Activated CD4-positive, alpha-beta T cell treated with anti-CD3 and anti-CD28 coated beads, Interleukin-2, amount 50 U/mL, for 4 hours (primary cell): Measurements from ENCODE around the gene ATG12.
"Not testable (repeated sequence)": the region's sequence is repeated elsewhere in the genome, so short reads cannot be mapped to it uniquely, and the experiment has no call there.

ENCODE experiments used
- DNase-seq, 2 experiments: peaks; one replicate each; pipeline ENCODE4 v3.0.0-alpha.2; 2020

The ATG12 gene

DNA sequence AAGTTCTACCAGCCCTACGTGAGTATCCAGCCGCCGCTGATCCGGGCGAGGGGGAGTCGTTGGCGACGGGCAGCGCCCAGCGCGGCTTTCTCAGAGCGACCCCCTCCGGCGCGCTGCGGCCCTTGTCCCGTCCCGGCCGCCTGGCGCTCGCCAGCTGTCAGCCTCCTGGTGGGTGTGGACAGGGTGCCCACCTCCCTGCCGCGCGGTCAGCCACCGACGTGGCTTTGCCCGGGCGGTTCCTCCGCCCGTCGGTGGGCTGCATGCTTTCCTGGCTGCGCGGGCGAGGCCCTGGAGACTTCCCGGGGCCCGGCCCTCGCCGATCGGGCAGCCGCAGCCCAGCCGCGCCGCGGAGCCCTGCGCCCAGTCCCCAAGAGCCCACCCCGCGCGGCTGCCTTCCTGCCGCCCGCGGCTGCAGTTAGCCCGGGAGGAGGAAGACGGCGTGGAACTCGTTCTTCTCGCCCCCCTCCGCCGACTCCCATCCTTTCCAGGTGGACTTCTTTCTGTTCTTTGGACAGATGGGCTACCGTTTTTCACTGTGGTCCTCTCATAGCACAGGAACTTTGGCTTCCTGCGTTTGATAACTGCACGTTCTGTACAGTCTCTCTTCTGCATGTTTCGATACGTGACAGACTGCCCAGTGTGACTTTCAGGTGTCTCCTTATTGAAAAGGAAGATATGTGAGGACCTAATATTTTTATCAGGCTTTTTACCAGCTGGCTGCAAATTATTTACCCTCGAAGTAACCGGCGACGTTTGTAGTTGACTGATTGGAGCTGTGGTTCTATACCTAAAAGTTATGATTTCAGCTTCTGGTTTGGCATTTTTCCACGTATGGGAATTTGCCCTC is 947 bp upstream of the ATG12 start:
- DNase-seq, result no peak

DNA sequence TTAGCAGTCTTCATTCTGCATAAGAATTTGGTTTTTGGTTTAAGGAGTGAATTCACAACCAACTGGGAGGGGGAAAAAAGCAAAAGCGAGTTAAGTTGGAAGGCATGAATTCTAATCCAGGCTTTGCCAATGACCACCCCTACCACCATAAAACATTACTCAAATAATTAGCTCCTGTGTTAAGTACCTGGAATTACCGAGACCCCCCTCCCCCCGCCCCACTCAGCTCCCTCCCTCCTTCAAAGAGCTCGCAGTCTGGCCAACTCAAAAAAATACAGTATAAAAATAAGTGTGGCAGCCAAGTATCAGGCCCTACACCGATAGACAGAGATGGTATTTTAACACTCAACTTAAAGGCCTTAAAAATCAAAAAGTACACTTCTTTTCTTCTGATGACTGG is 492 bp downstream of the ATG12 start:
- no peak for DNase-seq

- no peak for DNase-seq
Measured at GRCh38 chr5:115838885-115839518, 2.4 kb downstream of the ATG12 start.

DNA sequence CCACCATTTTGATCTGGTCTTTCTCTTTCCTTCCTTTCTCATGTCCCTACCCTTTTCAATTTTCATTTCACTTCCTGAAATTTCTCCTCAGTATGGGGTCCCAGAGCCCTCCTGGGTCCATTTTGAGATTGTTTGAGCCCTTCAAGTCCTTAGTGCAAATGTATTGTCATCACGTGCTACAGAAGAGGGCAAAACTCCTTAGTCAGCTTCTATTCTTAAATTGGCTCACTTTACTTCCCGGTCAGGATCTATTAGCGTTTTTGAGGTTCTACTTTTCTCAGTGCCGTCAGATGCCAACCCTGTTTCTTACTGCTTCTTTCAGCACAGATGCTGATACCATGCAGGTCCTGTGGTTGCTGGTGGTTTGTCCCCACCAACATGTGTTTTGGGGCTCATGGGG is 5.9 kb downstream of the ATG12 start:
- DNase-seq, result no peak

GRCh38 chr5:115831163-115831768 is 10.1 kb downstream of the ATG12 start:
- DNase-seq, result no peak

- no peak for DNase-seq
Measured at GRCh38 chr5:115829913-115830312, 11.5 kb downstream of the ATG12 start.

GRCh38 chr5:115825948-115826347 is 15.4 kb downstream of the ATG12 start:
- no peak for DNase-seq

DNA sequence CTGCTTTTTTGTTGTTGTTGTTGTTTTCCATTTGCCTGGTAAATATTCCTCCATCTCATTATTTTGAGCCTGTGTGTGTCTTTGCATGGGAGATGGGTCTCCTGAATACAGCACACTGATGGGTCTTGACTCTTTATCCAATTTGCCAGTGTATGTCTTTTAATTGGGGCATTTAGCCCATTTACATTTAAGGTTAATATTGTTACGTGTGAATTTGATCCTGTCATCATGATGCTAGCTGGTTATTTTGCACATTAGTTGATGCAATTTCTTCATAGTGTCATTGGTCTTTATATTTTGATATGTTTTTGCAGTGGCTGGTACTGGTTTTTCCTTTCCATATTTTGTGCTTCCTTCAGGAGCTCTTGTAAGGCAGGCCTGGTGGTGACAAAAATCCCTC is 16.4 kb downstream of the ATG12 start:
- not testable (repeated sequence) for DNase-seq

GRCh38 chr5:115820846-115821245 is 20.5 kb downstream of the ATG12 start:
- DNase-seq, result no peak

DNA sequence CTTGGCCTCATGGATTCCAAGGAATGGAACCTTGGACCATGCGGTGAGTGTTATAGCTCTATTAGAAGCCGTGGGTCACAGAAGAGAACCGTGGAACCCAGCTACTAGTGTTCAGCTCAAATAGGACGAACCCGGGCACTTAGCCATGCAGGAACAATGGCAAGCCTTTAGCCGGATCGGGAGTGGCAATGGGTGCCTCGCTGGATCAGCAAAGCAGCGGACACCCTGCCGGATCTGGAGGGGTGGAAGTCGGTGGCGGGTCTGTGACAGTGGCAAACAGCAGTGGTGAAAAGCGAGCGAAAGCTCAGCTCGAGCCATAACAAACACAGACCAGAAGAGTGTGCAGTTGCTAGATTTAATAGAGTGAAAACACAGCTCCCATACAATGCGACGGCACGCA is 22.5 kb downstream of the ATG12 start:
- DNase-seq, result no peak

- no peak for DNase-seq
Measured at GRCh38 chr5:115817386-115817785, 24.0 kb downstream of the ATG12 start.

DNA sequence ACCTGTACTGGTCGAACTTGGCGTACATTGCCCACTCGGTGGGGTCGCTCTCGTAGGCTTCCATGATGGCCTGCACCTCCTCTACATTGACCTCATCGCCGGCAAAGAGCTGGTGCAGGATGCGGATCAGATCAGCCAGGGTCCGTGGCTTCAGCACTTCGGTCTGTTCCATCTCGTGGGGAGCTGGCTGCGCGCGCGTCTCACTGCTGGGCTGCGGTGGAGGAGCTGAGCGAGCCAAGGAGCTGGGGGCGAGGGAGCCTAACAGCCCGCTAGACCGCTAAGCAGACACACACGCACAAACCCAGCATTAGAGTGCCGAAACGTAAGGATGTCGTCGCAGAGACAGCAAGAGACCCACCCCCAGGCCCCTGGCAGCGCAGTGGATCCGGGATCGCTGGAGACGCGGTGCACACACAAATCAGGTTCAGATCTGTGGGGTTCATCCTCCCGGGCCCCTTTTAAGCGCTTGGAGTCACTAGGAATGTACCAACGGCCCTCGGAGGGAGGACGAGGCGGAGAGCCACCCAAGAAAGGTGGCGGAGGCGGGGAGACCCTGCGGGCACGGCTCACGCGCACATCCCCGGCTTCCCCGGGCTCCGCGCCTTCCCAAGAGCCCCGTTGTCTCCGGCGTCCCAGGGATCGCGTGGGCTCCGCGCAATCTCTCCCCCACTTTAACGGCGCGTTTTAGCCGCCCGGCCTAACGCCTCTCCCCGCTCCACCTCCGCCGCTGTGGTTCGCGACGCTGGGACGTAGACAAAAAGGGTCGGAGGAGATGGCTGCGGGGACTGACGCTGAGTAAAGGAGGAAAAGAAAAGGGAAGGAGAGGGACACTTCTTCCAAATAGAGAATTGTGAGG is 24.9 kb downstream of the ATG12 start, which contains the start of gene CDO1:
TSS of gene CDO1 (minus strand) at position 434 of the 856 bp plus-strand sequence. CDS start at position 172, 262 bp downstream.
- DNase-seq, result no peak

GRCh38 chr5:115815693-115816225 is 25.6 kb downstream of the ATG12 start:
- DNase-seq, result no peak

GRCh38 chr5:115815006-115815692 is 26.2 kb downstream of the ATG12 start:
- no peak for DNase-seq

GRCh38 chr5:115813719-115814118 is 27.6 kb downstream of the ATG12 start:
- DNase-seq, result no peak

- DNase-seq, result no peak
Measured at GRCh38 chr5:115812372-115812771, 29.0 kb downstream of the ATG12 start.

- DNase-seq, result no peak
Measured at GRCh38 chr5:115811406-115811805, 30.0 kb downstream of the ATG12 start.

DNA sequence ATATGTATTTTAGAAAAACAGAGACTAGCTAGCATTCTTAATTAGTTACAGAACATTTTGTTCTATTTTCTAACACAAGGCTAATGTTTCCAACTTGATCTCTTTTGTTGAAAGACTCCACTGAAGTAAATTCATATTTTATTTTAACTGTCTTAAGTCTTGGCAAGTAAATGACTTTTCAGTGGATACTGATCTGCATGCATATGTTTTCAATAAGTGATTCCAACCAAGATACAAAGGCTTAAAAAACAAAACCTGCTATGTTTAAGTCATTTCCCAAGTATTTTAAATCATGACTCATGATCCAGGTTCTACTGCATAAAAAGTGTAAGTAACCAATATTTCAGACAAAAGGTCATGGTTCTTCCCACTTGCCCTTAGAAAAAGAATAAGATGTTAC is 30.6 kb downstream of the ATG12 start:
- DNase-seq, result no peak

GRCh38 chr5:115809946-115810345 is 31.4 kb downstream of the ATG12 start:
- no peak for DNase-seq

DNA sequence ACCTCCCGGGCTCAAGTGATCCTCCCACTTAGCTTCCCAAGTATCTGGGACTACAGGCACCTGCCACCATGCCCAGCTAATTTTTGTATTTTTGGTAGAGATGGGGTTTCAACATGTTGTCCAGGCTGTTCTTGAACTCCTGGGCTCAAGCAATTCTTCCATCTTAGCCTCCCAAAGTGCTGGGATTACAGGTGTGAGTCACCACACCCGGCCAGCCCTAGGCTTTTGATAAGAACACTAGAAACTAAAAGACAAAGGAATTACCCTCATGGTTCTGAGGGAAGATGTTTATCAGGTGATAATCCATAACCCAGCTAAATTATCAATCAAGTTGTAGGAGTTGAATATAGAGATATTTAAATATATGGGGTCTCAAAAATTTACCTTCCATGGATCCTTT is 33.3 kb downstream of the ATG12 start:
- DNase-seq, result not testable (repeated sequence)

- no peak for DNase-seq
Measured at GRCh38 chr5:115807654-115808052, 33.7 kb downstream of the ATG12 start.
